Spleen (tissue), 7 donors: ENCODE measurements around the gene HDAC8.

Source experiments
- CTCF ChIP-seq, 11 experiments: fragments of 200-600 bp in 7 of 11; fragments of 450-650 bp in 4 of 11; sonication (generic) in 4 of 11; IDR thresholded peaks in 8 of 11; conservative IDR thresholded peaks in 3 of 11; 1 replicate in 7 of 11; 2 replicates in 4 of 11; pipeline versions ENCODE4 v1.4.0 to v1.8.0; 2016 to 2021; ENCODE audit warnings: antibody characterized with exemption in 11 of 11, inconsistent platforms in 4 of 11, mild to moderate bottlenecking in 1 of 11
- POLR2AphosphoS5 ChIP-seq, 3 donors: sonication (generic); formaldehyde crosslinking; IDR thresholded peaks; one replicate each; pipeline ENCODE4 v1.5.1; 2017; ENCODE audit warnings: antibody characterized with exemption in 3 of 3
- donor health status: DM: no; HTN: no; CAD: no; lungs with moderate emphysema.
- donor health status: DM: no; HTN: no; CAD: no.
- donor health status: DM: no; HTN: no; CAD: no.

- no peak for TF ChIP-seq POLR2AphosphoS5 (IDR thresholded peaks at IDR 0.05)
- TF ChIP-seq CTCF (IDR thresholded peaks at IDR 0.05 in 8 of 11, conservative IDR thresholded peaks at IDR 0.05 in 3 of 11), result no peak
Observed at GRCh38 chrX:72402614-72403013, 170.0 kb downstream of the HDAC8 start.
